Hindlimb muscle (tissue), 1 donor: ENCODE measurements around the gene PPARG. TPM values are rescaled to one million over a fixed set of nuclear protein-coding genes. Genes with fewer than 3 reads are reported as not detected.
"Not testable (repeated sequence)": the region's sequence is repeated elsewhere in the genome, so short reads cannot be mapped to it uniquely, and the experiment has no call there.

Source experiments
- DNase-seq: peaks from one replicate; pipeline ENCODE4 v3.0.0-alpha.2; 2013
- polyA plus RNA-seq: library from polyadenylated mRNA; unstranded; fragments of 120-200 nt; gene quantifications from one replicate; pipeline ENCODE4 v1.2.1, GENCODE V29; 2013; ENCODE audit not compliant: insufficient read length

The PPARG gene
- polyA plus RNA-seq, 1 donor: 10.7 TPM

DNA sequence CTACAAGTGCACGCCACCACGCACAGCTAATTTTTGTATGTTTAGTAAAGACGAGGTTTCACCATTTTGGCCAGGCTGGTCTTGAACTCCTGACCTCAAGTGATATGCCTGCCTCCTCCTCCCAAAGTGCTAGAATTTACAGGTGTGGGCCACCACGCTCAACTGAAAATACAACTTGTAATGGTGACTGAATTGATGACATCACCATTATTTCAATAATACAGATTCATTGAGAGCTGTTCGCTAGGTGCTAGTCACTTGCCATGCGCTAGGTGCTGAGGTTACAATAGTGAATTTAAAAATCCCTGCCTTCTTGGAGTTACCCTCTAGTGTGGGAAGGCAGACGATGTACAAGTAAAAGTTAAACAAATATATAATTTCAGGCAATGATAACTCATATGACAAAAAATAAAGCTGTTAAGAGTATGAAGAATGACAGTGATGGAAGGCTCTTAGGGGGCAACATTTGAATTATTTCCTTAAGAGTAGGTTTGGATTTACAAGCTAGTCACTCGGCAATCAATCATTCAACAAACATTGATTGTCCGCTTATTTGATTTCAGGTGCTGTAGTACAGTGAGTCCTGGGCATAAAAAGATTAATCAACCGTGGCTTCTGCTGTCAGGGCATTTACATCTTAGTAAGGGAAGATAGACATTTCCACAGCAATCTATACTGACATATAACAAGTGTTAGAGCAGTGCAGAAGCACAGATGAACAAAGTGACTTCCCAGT, 9.1 kb upstream of the PPARG start:
- DNase-seq: no peak

DNA sequence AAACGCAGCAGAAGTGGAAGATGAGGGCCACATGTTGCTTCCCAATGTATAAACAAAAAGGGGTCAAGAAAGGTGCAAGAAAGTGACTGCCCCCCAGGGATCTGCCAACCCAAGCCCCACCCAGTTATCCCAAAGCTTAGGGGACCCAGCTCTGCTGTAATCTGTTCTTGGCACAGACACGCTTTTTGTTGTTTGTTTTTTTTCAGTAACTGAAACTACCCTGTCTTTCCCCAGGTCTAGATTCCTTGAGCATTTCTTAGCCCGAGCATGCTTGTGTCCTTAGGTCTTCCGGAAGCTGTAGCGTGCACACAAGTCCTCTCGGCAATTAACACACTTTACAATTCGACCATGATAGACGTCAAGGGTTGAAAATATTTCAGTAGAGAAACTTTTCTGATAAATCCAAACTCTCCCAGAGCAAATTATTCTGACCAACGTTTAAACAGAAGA, 8.5 kb upstream of the PPARG start:
- no peak for DNase-seq

GRCh38 chr3:12284591-12284990, 4.3 kb upstream of the PPARG start:
- DNase-seq: no peak

DNA sequence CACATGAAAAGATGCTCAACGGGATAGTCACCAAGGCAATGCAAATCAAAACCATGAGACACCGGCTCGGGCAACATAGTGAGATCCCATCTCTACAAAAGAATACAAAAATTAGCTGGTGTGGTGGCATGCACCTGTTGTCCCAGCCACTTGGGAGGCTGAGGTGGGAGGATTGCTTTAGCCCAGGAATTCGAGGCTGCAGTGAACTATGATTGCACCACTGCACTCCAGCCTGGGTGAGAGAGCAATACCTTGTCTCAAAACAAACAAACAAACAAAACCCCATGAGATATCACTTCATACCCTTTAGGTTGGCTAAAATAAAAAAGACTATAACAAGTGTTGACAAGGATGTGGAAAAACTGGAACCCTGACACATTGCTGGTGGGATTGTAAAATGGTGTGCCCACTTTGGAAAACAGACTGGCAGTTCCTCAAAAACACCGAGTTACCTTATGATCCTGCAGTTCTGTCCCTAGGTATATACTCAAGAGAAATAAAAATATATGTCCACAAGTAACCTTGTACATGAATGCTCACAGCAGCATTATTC, 3.8 kb upstream of the PPARG start:
- DNase-seq: no peak

DNA sequence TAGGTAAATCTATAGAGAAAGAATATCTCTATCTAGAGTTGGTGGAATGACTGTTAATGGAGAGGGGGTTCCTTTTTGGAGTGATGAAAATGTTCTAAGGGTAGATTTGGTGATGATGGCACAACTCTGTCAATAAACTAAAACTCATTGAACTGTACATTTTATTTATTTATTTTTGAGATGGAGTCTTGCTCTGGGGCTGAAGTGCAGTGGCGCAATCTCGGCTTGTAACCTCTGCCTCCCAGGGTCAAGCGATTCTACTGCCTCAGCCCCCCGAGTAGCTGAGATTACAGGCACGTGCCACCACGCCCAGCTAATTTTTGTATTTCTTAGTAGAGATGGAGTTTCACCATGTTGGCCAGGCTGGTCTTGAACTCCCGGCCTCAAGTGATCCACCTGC, 3.1 kb upstream of the PPARG start:
- DNase-seq: not testable (repeated sequence)

- no peak for DNase-seq
These were observed 2.4 kb upstream of the PPARG start for GRCh38 chr3:12286504-12286903.

- no peak for DNase-seq
These were observed 1.7 kb upstream of the PPARG start for GRCh38 chr3:12286927-12287726.

- DNase-seq: no peak
These were observed 1.1 kb upstream of the PPARG start for GRCh38 chr3:12287727-12288181.

DNA sequence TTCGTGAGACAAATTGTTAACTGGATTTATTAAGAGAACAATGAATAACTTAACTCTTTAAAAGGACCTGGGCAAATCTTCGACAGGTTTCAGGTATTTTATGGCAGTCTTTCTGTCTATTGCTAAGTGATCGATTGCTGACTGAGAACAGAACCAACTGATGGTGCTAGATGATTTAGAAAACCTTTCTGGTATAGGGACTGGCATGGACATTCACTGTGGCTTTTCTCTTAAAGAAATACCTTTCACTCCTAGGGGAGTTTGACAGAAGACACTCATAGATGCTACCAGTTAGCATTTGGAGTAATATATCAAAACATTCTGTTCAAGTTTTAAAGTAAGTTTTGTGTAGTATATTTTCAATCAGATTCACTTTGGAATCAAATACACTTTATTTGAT, 654 bp downstream of the PPARG start:
- no peak for DNase-seq

- DNase-seq: no peak
These were observed 3.9 kb downstream of the PPARG start for GRCh38 chr3:12292770-12293169.

DNA sequence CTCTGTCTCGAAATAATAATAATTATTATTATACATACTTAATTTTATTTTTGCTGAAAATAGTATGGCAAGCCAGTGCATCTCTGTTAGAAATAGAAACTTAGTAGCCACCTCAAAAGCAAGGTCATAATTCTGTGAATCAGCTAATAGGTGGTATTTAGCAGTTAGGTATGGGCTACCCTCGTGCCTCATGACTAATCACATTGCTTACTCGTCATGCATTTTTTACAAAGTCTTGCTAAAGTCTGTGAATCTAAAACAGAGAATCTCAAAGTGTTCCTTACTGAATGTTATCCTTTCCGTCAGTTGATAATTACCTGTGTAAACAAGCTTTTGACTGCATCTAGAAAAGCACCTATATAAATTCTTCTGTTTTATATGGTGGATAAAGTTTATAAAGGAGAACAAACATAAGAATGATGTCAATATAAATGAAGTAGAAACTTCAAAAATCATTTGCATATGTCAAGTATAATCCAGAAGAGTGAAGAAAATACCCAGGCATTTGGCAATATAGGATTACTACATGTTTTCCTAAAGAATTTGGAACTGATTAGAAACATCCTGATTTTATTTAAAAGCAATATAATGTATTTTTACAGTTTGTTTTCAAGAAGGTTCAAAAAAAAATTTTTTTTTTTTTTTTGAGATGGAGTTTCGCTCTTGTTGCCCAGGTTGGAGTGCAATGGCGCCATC, 6.2 kb downstream of the PPARG start:
- no peak for DNase-seq

DNA sequence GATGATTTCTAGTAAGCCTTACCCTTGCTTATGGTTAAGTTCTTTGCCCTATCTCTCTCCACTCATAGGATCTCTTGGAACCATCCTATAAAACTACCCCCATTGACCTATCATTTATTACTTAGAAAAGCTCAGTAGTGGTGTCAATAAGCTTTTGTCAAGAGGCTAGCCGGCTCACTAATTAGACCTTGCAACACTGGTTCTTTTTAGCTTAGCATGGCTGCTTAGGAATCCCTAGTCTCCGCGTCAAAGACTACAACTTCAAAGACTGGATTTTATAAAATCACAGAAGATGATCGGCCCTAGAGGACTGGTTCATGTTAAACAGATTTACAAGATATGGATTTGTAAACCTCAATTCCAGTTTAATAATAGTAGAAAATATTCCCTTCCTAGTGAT, 7.6 kb downstream of the PPARG start:
- no peak for DNase-seq

GRCh38 chr3:12299026-12299425, 10.2 kb downstream of the PPARG start:
- no peak for DNase-seq

DNA sequence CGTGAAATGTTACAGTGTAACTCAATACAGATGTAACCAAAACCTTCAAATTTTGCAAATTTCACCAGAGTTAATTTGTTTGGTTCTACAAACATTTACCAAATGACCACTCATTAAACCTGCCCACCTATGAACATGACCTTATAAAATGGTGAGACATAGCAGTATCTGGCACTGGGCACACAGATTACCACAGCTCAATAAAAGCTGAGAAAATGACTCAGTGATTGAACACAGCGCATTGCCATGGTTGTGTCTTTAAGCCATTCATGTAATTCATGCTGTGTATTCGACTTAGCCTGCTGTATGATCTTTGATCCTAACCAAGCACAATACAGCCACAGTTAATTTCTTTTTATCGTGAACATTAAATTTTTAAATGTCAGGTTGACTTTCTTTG, 11.3 kb downstream of the PPARG start:
- DNase-seq: no peak

- DNase-seq: no peak
These were observed 12.2 kb downstream of the PPARG start for GRCh38 chr3:12301031-12301430.

GRCh38 chr3:12301513-12301912, 12.6 kb downstream of the PPARG start:
- DNase-seq: no peak

- no peak for DNase-seq
These were observed 13.7 kb downstream of the PPARG start for GRCh38 chr3:12302564-12302963.

DNA sequence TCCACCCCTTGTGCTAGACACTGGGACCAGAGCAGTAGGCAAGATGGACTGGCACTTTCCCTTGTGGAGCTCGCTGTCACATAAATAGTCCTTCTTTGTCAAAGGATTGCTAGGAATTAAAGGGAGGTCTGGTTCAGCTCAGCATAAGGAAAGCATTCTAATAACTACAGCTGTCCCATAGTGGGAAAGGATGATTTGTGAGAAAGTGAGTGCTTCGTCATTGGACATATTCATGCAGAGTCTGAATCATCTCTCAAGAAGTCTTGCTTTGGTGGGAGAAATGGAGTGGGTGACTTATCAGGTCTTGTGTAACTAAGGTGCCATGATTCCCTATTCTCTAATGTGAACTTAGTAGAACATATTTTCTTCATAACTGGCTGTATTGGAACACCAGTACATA, 14.7 kb downstream of the PPARG start:
- DNase-seq: no peak

GRCh38 chr3:12303993-12304392, 15.1 kb downstream of the PPARG start:
- no peak for DNase-seq

- DNase-seq: no peak
These were observed 18.3 kb downstream of the PPARG start for GRCh38 chr3:12307136-12307535.

GRCh38 chr3:12308517-12308916, 19.6 kb downstream of the PPARG start:
- DNase-seq: no peak

GRCh38 chr3:12309716-12310115, 20.8 kb downstream of the PPARG start:
- DNase-seq: no peak

GRCh38 chr3:12312010-12312409, 23.1 kb downstream of the PPARG start:
- no peak for DNase-seq
